ENCODE results near the gene STK32B. TPM values are rescaled to one million over a fixed set of nuclear protein-coding genes. Genes with fewer than 3 reads are reported as not detected.

The STK32B gene
- total and polyA plus RNA-seq, 2 donors (not counting 3 experiments of a cell fraction or from before 2014, with no cell fraction given) = 5.6 to 7.8 TPM

- H3K4me1 ChIP-seq (ENCODE audit: control insufficient read depth, extremely low read depth, insufficient read depth, low read length) = no peaks in the 10 kb centered on the region
- dilution Hi-C loops (cut with MboI; ENCODE audit: extremely low pct_ligation_motif_present, low sequenced_read_pairs) (no loop called here), intact Hi-C loops (cut with micrococcal nuclease) (no loop called here)
- H4K20me1 ChIP-seq (replicated peaks; ENCODE audit: control insufficient read depth, extremely low read depth, insufficient read depth, low read length) = no peaks in the 10 kb centered on the region
- no peak for FAIRE-seq
- no peak overlapping the region for H3K27ac ChIP-seq (ENCODE audit: insufficient read depth, low read depth, low read length)
- H3K9me3 ChIP-seq (replicated peaks; ENCODE audit: control insufficient read depth, insufficient read depth, low read length) = no peaks in the 10 kb centered on the region
- no peak overlapping the region for H2AFZ ChIP-seq (ENCODE audit: low read depth, low read length)
- DNase-seq (ENCODE audit: low read depth, low spot score) = no peak
- BruUV-seq (replicated peaks) = no TSS peak
- H3K79me2 ChIP-seq (ENCODE audit: control insufficient read depth, insufficient read depth, low read length) = no peaks in the 10 kb centered on the region
- POLR2A ChIA-PET = no interaction called here
- no peak overlapping the region for H3K4me2 ChIP-seq (ENCODE audit: insufficient read depth, low read length)
- no peaks in the 10 kb centered on the region for H3K36me3 ChIP-seq (ENCODE audit: control insufficient read depth in 2 of 2, extremely low read depth in 1 of 2, insufficient read depth in 2 of 2, low read length in 2 of 2)
- no peaks in the 10 kb centered on the region for H3K9me1 ChIP-seq (replicated peaks; ENCODE audit: control insufficient read depth, extremely low read depth, insufficient read depth, low read length)
- CTCF ChIA-PET = interaction anchor here (2.1 kb wide), 1 partner anchor 11 kb away, joined by 5 read pairs; no protein-coding TSS in a partner anchor
- no peak overlapping the region for H3K4me3 ChIP-seq (replicated peaks in 1 of 3; ENCODE audit: insufficient read depth in 1 of 3, low read depth in 1 of 3, low read length in 3 of 3)
- TF ChIP-seq MAX (IDR thresholded peaks at IDR 0.05; ENCODE audit: insufficient read depth, insufficient read length) (no peak), POLR2AphosphoS5 (IDR thresholded peaks at IDR 0.05; ENCODE audit: insufficient read depth, low read depth, low read length) (no peak), FOS (IDR thresholded peaks at IDR 0.05; ENCODE audit: borderline replicate concordance, insufficient read depth, low read length) (no peak), CTCF (IDR thresholded peaks at IDR 0.05; ENCODE audit: extremely low read depth in 1 of 2, insufficient read depth in 1 of 2, low read depth in 1 of 2, low read length in 2 of 2) (no peak), JUN (IDR thresholded peaks at IDR 0.05; ENCODE audit: borderline replicate concordance, insufficient read depth, insufficient read length, low read depth) (no peak), GATA2 (IDR thresholded peaks at IDR 0.05; ENCODE audit: insufficient read depth, insufficient read length, low read depth, low read length) (no peak), EZH2 (IDR thresholded peaks at IDR 0.05; ENCODE audit: borderline replicate concordance, low read depth, low read length, severe bottlenecking) (no peak), POLR2A (IDR thresholded peaks at IDR 0.05; ENCODE audit: low read depth, low read length) (no peak), MYC (IDR thresholded peaks at IDR 0.05; ENCODE audit: low read depth, low read length) (no peak)
- no peaks in the 10 kb centered on the region for H3K27me3 ChIP-seq (ENCODE audit: control insufficient read depth in 2 of 2, insufficient read depth in 2 of 2, low read length in 2 of 2)
- no peak overlapping the region for H3K9ac ChIP-seq (replicated peaks; ENCODE audit: extremely low read depth, insufficient read depth, low read length)
These were observed 173.1 kb downstream of the STK32B start for GRCh38 chr4:5224340-5224739.

Data from endothelial cell of umbilical vein (primary cell).